ENCODE measurements around the gene IMMP2L.

The IMMP2L gene

GRCh38 chr7:110766864-110767263 lies 795.4 kb downstream of the IMMP2L start:
- DNase-seq, result no peak

- DNase-seq, result no peak
Measured at GRCh38 chr7:110764852-110765251, 797.4 kb downstream of the IMMP2L start.

- no peak for DNase-seq
Measured at GRCh38 chr7:110762546-110763225, 799.6 kb downstream of the IMMP2L start.

- no peak for DNase-seq
Measured at GRCh38 chr7:110760341-110760740, 802.0 kb downstream of the IMMP2L start.

- DNase-seq, result no peak
Measured at GRCh38 chr7:110759069-110759468, 803.2 kb downstream of the IMMP2L start.

GRCh38 chr7:110754649-110755048 lies 807.6 kb downstream of the IMMP2L start:
- no peak for DNase-seq

GRCh38 chr7:110750931-110751605 lies 811.2 kb downstream of the IMMP2L start:
- no peak for DNase-seq

- no peak for DNase-seq
Measured at GRCh38 chr7:110733221-110733620, 829.1 kb downstream of the IMMP2L start.

- DNase-seq, result no peak
Measured at GRCh38 chr7:110724811-110725210, 837.5 kb downstream of the IMMP2L start.

- DNase-seq, result no peak
Measured at GRCh38 chr7:110721395-110721794, 840.9 kb downstream of the IMMP2L start.

GRCh38 chr7:110720626-110721025 lies 841.7 kb downstream of the IMMP2L start:
- DNase-seq, result no peak

- no peak for DNase-seq
Measured at GRCh38 chr7:110719741-110720140, 842.6 kb downstream of the IMMP2L start.

GRCh38 chr7:110718503-110719205 lies 843.6 kb downstream of the IMMP2L start:
- DNase-seq, result no peak

GRCh38 chr7:110704225-110704624 lies 858.1 kb downstream of the IMMP2L start:
- no peak for DNase-seq

GRCh38 chr7:110698576-110698975 lies 863.7 kb downstream of the IMMP2L start:
- no peak for DNase-seq

- no peak for DNase-seq
Measured at GRCh38 chr7:110693344-110693743, 868.9 kb downstream of the IMMP2L start.

GRCh38 chr7:110688908-110689307 lies 873.4 kb downstream of the IMMP2L start:
- DNase-seq, result no peak

- DNase-seq, result no peak
Measured at GRCh38 chr7:110685899-110686298, 876.4 kb downstream of the IMMP2L start.

- DNase-seq, result no peak
Measured at GRCh38 chr7:110681941-110682340, 880.4 kb downstream of the IMMP2L start.

GRCh38 chr7:110677405-110677804 lies 884.9 kb downstream of the IMMP2L start:
- DNase-seq, result no peak

GRCh38 chr7:110676785-110677184 lies 885.5 kb downstream of the IMMP2L start:
- no peak for DNase-seq

- no peak for DNase-seq
Measured at GRCh38 chr7:110675383-110676103, 886.7 kb downstream of the IMMP2L start.

GRCh38 chr7:110673148-110673547 lies 889.1 kb downstream of the IMMP2L start:
- no peak for DNase-seq
